Keratinocyte (primary cell): ENCODE data around the gene MAP3K6.

Experiments
- CTCF ChIP-seq, 3 experiments: IDR thresholded peaks in 1 of 3; conservative IDR thresholded peaks in 1 of 3; optimal IDR thresholded peaks in 1 of 3; 2 replicates in 2 of 3; 3 replicates in 1 of 3; pipeline versions ENCODE3 to v1.5.1; 2011; ENCODE audit warnings: low read length in 3 of 3, mild to moderate bottlenecking in 3 of 3, moderate library complexity in 2 of 3, control low read depth in 1 of 3, inconsistent platforms in 1 of 3; ENCODE audit not compliant: insufficient read depth in 2 of 3; ENCODE audit errors: extremely low read depth in 1 of 3
- EZH2 ChIP-seq: IDR thresholded peaks from one replicate; pipeline ENCODE4 v1.6.1; 2012; ENCODE audit warnings: inconsistent platforms, mild to moderate bottlenecking, low read length, moderate library complexity

DNA sequence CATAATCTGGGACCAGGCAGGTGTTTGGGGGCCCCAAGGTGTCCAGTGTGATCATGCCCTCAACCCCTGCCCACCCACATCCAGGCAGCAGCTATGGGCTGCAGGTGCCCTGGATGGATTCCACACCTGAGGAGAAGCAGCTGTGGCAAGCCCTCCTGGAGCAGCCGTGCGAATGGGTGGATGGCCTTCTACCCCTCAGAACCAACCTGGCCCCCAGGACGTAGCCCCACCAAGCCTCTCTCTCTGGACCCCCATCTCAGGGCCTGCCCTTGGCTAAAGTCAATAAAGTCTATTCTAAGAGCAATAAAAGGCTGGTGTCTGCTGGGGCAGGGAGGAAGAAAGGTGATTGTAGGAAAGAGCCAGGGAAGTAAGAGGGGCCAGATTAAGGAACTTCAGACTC is 13.1 kb downstream of the MAP3K6 start:
- TF ChIP-seq CTCF (optimal IDR thresholded peaks at IDR 0.05 in 1 of 3, IDR thresholded peaks at IDR 0.05 in 1 of 3, conservative IDR thresholded peaks at IDR 0.05 in 1 of 3; ENCODE audit: extremely low read depth in 1 of 3, insufficient read depth in 2 of 3, low read length in 3 of 3): no peak
- no peak for TF ChIP-seq EZH2
